Effector CD8-positive, alpha-beta T cell (primary cell): ENCODE data around the gene RPL38.

Experiments used
- DNase-seq: peaks from one replicate; lab custom pipeline; 2025; lab: John Stamatoyannopoulos, UW

The RPL38 gene

DNA sequence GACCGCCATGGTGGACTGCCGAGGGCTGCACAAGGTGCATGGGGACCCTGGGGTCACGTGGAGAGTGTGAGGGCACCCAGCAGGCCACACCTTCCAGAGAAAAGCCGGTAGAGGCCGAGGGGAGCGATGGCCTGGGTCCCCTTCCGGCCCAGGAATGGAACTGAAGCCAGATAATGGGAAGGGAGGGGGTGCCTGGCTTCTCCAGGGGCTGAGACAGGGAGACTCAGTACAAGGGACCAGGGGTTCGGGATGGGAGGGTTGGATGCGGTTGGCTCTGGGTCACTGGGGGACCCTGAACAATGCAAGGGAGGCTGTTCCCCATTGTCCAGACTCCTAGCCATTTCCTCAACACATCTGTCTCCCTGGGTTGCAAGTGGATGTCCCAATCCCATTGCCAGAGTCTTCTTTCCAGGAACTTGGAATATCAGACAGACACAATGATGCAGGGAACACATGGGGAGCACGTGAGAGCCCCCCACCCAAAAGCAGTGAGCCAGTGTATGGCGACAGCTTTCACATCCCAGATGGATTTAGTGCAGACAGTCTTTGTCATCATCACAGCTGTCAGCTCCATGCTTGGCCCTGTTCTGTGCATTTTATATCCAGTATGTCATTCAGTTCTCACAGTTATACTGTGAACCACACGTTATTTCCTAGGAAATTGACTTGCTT is 47.0 kb downstream of the RPL38 start:
- DNase-seq, result no peak

DNA sequence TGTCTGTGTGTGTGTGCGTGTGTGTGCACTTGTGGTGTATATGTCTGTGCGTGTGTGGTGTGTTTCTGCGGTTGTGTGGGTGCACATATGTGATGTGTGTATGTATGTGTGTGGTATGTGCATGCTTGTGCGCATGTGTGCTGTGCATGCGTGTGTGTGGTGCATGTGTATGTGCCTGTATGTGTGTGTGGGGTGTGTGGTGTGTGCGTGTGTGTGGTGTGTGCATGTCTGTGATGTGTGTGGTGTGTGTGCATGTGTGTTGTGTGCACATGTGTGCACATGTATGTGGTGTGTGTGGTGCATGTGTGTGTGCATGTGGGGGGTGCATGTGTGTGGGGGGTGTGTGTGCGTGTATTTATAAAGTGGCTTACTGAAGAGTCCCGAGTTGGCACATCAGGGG is 47.6 kb downstream of the RPL38 start:
- DNase-seq, result no peak

DNA sequence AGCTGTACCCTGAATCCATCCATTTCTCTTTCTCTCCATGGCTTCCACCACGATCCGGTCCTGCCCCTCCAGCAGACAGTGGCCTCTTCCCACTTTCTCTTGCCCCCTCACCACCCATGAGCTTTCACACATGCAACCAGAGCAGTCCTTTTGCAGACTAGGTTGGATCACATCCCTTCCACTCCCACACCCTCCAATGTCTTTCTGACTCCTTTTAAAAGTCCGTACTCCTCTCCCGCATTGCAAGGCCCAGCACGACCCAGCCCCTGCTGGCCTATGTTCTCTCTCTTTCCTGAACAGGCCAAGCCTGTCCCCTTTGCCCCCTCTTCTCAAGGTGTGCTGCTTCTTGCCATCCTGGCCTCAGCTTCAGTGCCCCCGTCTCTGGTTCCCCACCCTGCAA is 48.1 kb downstream of the RPL38 start:
- DNase-seq, result no peak

DNA sequence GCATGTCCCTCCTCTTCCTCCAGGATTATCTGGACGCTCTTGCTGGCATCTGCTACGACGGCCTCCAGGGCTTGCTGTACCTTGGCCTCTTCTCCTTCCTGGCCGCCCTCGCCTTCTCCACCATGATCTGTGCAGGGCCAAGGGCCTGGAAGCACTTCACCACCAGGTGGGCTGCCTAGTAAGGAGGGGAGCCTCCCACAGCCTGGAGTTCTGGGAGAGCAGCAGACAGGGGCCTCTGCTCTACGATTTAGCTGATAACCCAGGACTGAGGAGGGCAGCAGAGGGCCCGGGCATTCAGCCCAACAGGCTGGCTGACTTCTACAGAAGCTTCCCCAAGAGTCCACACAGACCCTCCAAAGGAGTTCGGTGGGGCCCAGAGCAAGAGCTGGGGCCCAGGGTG is 48.7 kb downstream of the RPL38 start:
- DNase-seq, result no peak

DNA sequence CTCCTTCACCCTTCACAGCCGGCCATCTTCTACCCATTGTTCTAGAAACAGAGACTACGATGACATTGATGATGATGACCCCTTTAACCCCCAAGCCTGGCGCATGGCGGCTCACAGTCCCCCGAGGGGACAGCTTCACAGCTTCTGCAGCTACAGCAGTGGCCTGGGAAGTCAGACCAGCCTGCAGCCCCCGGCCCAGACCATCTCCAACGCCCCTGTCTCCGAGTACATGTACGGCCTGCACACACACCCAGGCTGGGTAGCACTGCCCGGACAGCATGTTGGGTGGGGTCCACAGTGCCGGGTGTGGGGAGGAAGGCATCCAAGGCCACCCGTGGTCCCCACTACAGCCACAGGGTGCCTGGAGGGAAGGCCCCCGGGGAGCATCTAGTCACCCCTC is 49.6 kb downstream of the RPL38 start:
- DNase-seq, result no peak

DNA sequence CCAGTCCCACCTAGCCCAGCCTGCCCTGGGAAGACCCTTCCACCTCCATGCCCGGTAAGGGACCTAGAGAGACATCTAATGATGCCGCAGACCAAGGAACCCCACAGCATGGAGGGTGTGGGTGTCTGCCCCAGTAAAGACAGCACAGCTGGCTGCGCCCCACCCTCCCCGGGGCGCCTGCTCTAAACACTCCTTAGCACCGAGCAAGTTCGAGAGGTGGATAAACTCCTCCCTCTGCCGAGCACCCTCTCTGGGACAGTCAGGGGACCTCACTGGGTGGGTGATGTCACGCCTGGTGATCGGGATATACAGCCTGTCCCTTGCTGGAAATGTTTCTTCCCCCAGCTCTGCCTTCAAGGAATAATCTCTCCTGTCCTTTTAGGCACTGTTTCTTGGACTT is 53.8 kb downstream of the RPL38 start:
- no peak for DNase-seq

DNA sequence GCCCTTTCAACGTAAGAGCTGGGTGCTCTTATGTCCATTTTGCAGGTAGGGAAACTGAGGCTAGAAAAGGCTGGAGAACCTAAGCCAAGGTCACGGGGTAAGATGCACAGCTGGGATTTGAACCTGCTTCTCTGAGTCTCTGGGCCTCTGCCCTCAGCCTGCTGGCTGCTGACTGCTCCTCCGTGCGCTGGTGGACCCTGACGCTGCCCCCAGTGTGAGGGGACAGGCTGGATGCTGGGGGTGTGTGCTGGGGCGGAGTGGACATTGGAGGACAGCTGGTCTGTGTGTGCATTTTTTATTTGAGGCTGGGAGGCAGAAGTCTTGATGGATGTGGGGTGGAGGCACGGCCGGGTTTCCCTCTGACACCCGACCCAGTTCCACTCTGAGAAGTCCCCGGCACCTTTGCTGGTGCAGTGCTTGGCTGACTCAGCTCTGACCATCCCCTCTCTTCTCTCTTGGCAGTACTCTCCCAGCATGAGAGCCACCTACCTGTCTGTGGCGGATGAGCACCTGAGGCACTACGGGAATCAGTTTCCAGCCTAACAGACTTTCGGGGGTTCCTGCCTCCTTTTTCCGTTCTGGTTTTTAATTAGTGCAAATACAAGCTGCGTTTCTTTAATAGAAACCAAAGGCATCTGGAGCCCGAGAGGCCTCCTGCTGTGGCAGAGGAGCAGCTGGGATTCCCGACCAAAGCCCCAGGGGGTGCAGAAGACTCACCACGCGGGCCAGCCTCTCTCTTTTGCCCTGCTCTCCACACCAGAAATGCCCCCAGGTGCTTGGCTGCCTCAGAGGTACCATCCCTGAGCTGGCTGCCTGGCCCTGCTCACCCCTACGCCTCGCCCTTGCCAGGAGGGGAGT is 56.4 kb downstream of the RPL38 start:
- no peak for DNase-seq
